HEK293 (cell line): Measurements from ENCODE around the gene BAIAP3.

ENCODE experiments used
- SP2 ChIP-seq: fragments of 450-650 bp; formaldehyde crosslinking; IDR thresholded peaks from 2 replicates; pipeline ENCODE4 v1.5.1; 2016; ENCODE audit warnings: missing biosample characterization, missing genetic modification characterization
- ZNF169 ChIP-seq: fragments of 450-650 bp; formaldehyde crosslinking; IDR thresholded peaks from 2 replicates; pipeline ENCODE4 v1.5.1; 2016; ENCODE audit warnings: missing biosample characterization, missing genetic modification characterization
- ZNF221 ChIP-seq: fragments of 450-650 bp; formaldehyde crosslinking; IDR thresholded peaks from 2 replicates; pipeline ENCODE4 v1.5.1; 2017; ENCODE audit warnings: missing biosample characterization, missing genetic modification characterization, borderline replicate concordance
- TF ChIP-seq, protein P1 (sequence below): fragments of 450-650 bp; formaldehyde crosslinking; IDR thresholded peaks from 2 replicates; pipeline ENCODE4 v1.5.1; 2016; ENCODE audit warnings: missing biosample characterization, missing genetic modification characterization, low read depth
- TF ChIP-seq, protein P2 (sequence below): fragments of 450-650 bp; formaldehyde crosslinking; IDR thresholded peaks from 2 replicates; pipeline ENCODE4 v1.5.1; 2016; ENCODE audit warnings: missing biosample characterization, missing genetic modification characterization
- TF ChIP-seq, protein P3 (sequence below): IDR thresholded peaks from 2 replicates; pipeline ENCODE4 v1.6.1; 2011; ENCODE audit warnings: mild to moderate bottlenecking, low read depth, low read length, borderline replicate concordance

DNA sequence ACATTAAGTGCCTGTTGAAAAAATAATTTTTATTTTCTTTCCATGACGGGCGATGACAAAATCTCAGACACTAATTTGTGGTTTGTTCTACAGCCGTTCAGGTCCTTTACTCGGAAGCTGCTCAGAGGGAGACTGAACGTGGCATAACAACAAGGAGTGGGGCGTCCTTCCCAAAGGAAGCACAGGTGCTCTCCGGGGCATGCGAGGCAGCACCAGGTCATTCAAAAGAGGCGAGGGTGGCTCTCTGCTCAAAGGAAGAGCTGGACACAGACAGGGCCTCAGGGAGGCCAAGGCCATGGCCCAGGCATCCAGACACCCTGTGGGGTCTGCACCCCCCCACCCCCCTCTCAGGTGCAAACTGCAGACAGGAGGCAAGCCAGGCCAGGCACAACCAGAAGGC lies 64.9 kb downstream of the BAIAP3 start:
- TF ChIP-seq, protein P1, sequence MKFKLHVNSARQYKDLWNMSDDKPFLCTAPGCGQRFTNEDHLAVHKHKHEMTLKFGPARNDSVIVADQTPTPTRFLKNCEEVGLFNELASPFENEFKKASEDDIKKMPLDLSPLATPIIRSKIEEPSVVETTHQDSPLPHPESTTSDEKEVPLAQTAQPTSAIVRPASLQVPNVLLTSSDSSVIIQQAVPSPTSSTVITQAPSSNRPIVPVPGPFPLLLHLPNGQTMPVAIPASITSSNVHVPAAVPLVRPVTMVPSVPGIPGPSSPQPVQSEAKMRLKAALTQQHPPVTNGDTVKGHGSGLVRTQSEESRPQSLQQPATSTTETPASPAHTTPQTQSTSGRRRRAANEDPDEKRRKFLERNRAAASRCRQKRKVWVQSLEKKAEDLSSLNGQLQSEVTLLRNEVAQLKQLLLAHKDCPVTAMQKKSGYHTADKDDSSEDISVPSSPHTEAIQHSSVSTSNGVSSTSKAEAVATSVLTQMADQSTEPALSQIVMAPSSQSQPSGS (tag by site-specific recombination) = no peak
- TF ChIP-seq, protein P2, sequence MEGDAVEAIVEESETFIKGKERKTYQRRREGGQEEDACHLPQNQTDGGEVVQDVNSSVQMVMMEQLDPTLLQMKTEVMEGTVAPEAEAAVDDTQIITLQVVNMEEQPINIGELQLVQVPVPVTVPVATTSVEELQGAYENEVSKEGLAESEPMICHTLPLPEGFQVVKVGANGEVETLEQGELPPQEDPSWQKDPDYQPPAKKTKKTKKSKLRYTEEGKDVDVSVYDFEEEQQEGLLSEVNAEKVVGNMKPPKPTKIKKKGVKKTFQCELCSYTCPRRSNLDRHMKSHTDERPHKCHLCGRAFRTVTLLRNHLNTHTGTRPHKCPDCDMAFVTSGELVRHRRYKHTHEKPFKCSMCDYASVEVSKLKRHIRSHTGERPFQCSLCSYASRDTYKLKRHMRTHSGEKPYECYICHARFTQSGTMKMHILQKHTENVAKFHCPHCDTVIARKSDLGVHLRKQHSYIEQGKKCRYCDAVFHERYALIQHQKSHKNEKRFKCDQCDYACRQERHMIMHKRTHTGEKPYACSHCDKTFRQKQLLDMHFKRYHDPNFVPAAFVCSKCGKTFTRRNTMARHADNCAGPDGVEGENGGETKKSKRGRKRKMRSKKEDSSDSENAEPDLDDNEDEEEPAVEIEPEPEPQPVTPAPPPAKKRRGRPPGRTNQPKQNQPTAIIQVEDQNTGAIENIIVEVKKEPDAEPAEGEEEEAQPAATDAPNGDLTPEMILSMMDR (tag by site-specific recombination) = no peak
- TF ChIP-seq, protein P3, sequence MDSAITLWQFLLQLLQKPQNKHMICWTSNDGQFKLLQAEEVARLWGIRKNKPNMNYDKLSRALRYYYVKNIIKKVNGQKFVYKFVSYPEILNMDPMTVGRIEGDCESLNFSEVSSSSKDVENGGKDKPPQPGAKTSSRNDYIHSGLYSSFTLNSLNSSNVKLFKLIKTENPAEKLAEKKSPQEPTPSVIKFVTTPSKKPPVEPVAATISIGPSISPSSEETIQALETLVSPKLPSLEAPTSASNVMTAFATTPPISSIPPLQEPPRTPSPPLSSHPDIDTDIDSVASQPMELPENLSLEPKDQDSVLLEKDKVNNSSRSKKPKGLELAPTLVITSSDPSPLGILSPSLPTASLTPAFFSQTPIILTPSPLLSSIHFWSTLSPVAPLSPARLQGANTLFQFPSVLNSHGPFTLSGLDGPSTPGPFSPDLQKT = no peak
- no peak for TF ChIP-seq ZNF221 (tag by site-specific recombination)
- no peak for TF ChIP-seq ZNF169 (tag by site-specific recombination)
- no peak for TF ChIP-seq SP2 (tag by site-specific recombination)
